ENCODE results near the gene ANKRD22.

DNA sequence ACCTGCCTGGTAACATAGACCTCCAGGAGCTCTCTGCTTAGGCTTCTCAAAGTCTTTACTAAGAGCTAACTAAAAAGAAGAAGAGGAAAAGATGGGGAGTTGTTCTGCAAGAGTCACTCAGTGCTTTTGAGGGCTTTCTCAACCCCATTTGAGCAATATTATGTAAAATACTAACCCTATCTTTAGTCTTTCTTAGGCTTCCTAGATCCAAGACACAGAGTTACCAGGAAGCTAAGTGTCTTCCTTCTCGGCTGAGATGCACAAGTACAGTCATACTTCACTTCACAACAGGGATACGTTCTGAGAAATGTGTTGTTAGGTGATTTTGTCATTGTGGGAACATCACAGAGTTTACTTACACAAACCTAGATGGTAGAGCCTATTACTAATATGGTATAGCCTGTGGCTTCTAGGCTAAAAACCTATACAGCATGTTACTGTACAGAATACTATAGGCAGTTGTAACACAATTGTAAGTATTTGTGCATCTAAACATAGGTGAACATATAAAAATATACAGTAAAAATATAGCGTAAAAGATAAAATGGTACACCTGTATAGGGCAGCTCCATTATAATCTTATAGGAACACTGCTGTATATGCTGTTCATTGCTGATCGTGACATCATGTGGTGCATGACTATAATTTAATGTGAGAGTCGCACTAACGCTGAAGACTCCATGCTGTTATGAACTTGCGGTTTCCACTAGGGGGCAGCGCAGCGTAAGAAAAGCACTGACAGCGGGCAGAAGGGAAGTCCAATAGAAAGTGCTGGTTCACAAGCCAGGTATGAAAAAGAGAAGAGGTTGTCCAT lies 16.3 kb downstream of the ANKRD22 start:
- TF ChIP-seq, protein P1, sequence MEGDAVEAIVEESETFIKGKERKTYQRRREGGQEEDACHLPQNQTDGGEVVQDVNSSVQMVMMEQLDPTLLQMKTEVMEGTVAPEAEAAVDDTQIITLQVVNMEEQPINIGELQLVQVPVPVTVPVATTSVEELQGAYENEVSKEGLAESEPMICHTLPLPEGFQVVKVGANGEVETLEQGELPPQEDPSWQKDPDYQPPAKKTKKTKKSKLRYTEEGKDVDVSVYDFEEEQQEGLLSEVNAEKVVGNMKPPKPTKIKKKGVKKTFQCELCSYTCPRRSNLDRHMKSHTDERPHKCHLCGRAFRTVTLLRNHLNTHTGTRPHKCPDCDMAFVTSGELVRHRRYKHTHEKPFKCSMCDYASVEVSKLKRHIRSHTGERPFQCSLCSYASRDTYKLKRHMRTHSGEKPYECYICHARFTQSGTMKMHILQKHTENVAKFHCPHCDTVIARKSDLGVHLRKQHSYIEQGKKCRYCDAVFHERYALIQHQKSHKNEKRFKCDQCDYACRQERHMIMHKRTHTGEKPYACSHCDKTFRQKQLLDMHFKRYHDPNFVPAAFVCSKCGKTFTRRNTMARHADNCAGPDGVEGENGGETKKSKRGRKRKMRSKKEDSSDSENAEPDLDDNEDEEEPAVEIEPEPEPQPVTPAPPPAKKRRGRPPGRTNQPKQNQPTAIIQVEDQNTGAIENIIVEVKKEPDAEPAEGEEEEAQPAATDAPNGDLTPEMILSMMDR (optimal IDR thresholded peaks at IDR 0.05 in 1 of 3, IDR thresholded peaks at IDR 0.05 in 1 of 3, conservative IDR thresholded peaks at IDR 0.05 in 1 of 3; ENCODE audit: extremely low read depth in 1 of 3, insufficient read depth in 2 of 3, low read length in 3 of 3): peak; percentile 79 to 89 (median 88)
- TF ChIP-seq EZH2 (IDR thresholded peaks at IDR 0.05; ENCODE audit: low read length): no peak

Data from keratinocyte (primary cell).